ENCODE measurements around the gene CDKN1B.

Gene CDKN1B

GRCh38 chr12:12716793-12717585, at the start of gene CDKN1B:
TSS of gene CDKN1B (plus strand) at chr12:12717368. CDS start at chr12:12717840, 472 bp downstream.
- DNase-seq (ENCODE audit: low spot score) = peak; percentile 92

GRCh38 chr12:12668005-12668404, 49.2 kb upstream of the CDKN1B start:
- DNase-seq (ENCODE audit: low spot score) = no peak

GRCh38 chr12:12669020-12669419, 48.1 kb upstream of the CDKN1B start:
- no peak for DNase-seq (ENCODE audit: low spot score)

GRCh38 chr12:12671850-12672660, 45.1 kb upstream of the CDKN1B start:
- DNase-seq (ENCODE audit: low spot score) = no peak

- DNase-seq (ENCODE audit: low spot score) = no peak
Observed at GRCh38 chr12:12673296-12673695, 43.9 kb upstream of the CDKN1B start.

GRCh38 chr12:12676605-12677004, 40.6 kb upstream of the CDKN1B start:
- no peak for DNase-seq (ENCODE audit: low spot score)

GRCh38 chr12:12681061-12681765, 36.0 kb upstream of the CDKN1B start:
- DNase-seq (ENCODE audit: low spot score) = no peak

GRCh38 chr12:12682284-12682683, 34.9 kb upstream of the CDKN1B start:
- no peak for DNase-seq (ENCODE audit: low spot score)

GRCh38 chr12:12683136-12683697, 34.0 kb upstream of the CDKN1B start:
- DNase-seq (ENCODE audit: low spot score) = no peak

- DNase-seq (ENCODE audit: low spot score) = peak; percentile 49
Observed at GRCh38 chr12:12683725-12684124, 33.4 kb upstream of the CDKN1B start.

- peak; percentile 87 for DNase-seq (ENCODE audit: low spot score)
Observed at GRCh38 chr12:12684375-12685106, 32.6 kb upstream of the CDKN1B start.

- peak; percentile 87 for DNase-seq (ENCODE audit: low spot score)
Observed at GRCh38 chr12:12685305-12685704, 31.9 kb upstream of the CDKN1B start.

GRCh38 chr12:12686472-12686871, 30.7 kb upstream of the CDKN1B start:
- no peak for DNase-seq (ENCODE audit: low spot score)

GRCh38 chr12:12686925-12687324, 30.2 kb upstream of the CDKN1B start:
- DNase-seq (ENCODE audit: low spot score) = no peak

- DNase-seq (ENCODE audit: low spot score) = no peak
Observed at GRCh38 chr12:12689647-12690300, 27.4 kb upstream of the CDKN1B start.

- no peak for DNase-seq (ENCODE audit: low spot score)
Observed at GRCh38 chr12:12691549-12691948, 25.6 kb upstream of the CDKN1B start.

GRCh38 chr12:12693111-12693671, 24.0 kb upstream of the CDKN1B start:
- DNase-seq (ENCODE audit: low spot score) = no peak

- peak; percentile 91 for DNase-seq (ENCODE audit: low spot score)
Observed at GRCh38 chr12:12696562-12697383, 20.4 kb upstream of the CDKN1B start.

- no peak for DNase-seq (ENCODE audit: low spot score)
Observed at GRCh38 chr12:12699345-12699744, 17.8 kb upstream of the CDKN1B start.

- no peak for DNase-seq (ENCODE audit: low spot score)
Observed at GRCh38 chr12:12700254-12700653, 16.9 kb upstream of the CDKN1B start.
